RPMI8226 (cell line): ENCODE results near the gene CLSTN2.
A peak's percentile ranks its signal among the peaks of the same experiment; 100 is the strongest.

Source experiments
- DNase-seq: peaks from one replicate; pipeline ENCODE4 v3.0.0-alpha.2; 2015

Gene CLSTN2

DNA sequence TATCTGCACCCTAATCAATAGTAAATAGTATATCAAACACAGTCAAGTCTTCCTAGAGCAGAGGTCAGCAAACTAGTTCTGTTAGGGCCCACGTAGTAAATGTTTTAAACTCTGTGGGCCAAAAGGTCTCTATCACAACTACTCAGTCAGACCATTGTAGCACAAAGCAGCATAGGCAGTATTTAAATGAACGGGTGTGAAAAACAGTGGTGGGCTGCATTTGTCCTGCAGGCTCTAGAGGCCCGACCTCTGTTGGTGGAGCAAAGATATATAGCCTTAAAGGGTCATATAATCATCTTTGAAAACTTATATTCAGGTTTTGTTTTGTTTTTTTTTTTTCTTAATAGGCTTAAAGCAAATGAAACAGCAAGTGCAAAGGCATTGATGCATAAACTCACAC, 416.5 kb downstream of the CLSTN2 start:
- no peak for DNase-seq

DNA sequence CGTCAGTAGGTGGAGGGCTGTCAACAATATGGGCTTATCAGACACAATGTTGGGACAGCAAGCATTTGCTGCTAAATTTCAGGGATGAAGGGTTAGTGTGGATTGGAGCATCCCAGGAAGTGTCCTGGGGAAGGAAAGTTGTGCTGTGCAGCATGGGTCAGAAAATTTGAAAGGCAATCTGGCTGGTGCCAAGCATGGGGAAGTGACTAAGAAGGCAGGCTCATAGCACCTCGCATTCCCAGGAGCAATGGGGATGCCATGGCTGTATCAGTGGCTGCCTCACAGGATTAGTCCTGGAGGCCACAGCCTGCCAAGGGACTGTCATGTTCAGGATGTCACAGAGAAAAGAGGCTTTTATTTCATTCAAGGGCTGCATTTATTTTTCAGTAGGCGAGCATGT, 420.5 kb downstream of the CLSTN2 start:
- DNase-seq: no peak

DNA sequence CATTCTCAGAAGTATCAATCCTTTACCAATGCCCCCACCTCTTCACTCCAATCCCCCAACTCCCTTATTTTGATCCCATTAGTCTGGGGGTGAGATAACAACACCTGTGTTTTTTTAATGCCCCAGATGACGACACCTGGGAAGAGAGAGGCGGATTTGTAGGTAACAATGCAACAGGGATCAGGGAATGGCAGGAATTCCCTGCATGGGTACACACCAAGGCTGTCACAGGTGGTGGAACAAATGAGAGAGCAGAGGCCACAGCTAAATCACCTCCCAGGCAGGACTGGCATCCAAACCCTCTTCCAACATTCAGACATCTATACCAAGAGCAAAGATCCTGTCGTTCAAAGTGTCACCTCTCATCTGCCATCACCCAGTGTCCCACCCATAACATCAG, 423.7 kb downstream of the CLSTN2 start:
- DNase-seq: no peak

DNA sequence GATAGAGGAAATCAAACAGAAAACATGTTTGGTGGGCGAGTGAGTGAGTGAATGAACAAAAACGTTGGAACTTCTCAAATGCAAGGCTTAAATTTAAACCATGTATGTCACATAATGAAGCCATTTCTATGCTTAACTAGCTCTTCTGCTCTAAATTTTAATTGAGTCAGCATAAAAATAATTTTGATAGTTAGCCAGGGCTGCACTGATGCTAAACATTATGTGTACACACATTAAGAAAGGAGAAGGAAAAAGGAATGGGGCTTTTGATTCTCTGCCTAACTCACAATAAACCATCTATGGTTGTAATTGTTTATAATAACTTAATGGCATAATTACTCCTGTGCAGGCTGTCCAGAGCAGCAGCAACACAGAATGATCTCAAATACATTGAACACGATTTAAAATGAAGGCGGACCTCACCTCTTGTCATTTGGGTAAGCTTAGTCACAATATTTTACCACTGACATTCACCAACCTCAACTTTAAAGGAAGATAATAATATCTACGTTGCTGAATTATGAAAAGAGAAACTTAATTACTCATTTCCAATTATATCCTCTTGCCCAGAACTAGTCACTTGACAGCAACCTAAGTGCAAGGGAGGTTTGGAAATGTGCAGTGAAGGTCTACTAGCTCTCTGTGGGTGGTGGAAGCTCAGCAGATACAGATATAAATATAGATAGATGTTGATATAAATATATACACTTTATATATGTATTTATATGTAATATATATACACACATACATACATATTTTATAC, 424.4 kb downstream of the CLSTN2 start:
- no peak for DNase-seq

DNA sequence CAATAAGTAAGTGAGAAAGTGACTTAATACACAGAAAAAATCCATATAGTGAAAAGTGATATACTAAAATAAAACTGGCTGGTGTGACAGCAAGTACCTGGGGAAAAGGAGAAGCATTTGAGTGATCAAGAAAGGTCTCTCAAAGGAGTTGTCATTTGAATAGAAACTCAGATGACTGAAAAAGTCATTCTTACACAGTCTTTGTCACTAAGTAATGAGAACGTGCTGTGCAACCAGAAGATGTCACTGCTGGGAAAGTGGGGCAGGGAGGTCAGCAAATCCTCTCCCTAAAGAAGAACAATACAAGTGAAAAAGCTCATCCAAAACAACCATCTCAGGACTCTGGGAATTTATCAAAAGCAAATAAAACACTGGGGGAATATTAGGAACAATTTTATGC, 425.3 kb downstream of the CLSTN2 start:
- DNase-seq: no peak

DNA sequence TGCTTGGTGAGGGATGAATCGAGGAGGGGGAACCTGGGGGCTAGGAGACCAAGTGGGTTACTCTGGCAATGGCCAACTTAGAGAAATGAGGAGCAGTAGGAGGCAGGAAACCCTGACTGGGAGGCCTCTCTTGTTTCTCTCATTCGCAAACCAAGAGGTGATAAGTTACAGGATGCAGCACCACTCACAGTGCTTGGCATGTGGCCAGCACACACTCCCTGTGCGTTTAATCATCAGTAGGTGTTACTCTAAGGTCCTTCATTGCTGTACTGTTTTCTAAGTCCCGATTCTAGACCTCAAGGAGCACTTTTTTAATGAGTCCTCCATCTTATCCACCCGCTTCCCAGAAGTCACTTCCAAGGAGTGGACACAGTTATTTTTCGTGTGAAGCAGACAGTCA, 428.8 kb downstream of the CLSTN2 start:
- DNase-seq: peak; percentile 18

DNA sequence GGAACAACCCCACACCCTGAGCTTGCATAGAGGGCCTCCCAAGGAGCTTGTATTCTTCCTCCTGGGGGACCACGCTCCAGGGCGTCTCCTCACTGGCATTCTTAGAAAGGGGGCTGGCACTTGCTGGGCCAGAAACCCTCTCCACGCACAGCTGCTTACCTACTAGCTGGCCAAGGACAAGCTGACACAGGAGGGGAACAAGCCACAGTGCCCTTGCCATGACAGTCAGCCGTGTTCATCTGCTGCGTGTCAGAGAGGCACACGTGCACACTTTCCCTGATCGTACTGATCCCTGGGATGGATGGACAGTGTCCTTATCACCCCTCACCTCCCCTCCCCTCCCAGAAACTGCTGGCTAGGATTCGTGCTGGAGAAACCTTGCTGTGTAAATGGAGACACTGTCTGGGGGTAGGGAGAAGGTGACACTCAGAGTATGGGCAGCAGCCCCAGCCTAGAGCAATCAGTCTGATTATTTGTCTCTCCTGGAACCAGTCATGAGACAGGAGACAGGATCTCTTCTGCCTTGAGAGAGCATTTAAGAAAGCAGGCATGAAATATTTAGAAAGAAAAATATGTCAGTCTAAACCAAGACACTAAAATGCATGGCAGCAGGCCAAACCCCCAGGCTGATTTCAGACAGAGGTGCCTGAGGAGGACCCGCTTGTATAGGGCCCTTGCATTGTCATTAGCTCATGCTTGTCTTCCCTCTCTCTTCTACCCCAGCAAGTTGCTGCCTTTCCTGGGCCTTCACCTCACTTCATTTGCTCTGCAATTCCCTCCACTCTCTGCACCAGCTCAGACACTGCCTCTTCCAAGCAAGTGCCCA, 431.1 kb downstream of the CLSTN2 start:
- no peak for DNase-seq

DNA sequence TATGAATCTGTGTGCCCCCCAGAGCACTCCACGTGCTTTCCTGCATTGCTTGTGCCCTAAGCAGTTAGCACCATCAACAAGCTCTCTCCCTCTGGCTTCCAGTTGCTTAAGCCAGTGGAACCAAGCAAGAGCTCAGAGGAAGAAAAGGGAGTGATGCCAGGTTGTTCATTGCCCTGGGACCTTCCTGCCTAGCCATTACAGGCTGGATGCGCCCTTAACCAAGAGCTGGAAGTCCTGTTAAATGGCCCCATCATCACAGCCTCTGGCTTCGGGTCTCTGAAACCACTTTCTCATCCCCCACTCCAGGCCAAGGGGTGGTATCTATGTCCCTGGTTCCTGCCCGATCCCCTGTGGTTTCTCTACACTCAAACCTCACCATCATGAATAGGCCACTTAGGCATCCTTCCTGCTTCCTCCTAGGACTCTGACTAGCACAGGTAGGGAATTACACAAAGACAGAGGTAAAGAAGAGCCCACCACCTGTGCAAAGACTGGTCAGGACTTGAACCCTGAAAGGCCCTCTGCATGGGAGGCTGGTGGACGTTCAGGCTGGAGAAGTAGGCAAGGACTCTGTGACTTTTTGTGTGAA, 433.3 kb downstream of the CLSTN2 start:
- DNase-seq: no peak

DNA sequence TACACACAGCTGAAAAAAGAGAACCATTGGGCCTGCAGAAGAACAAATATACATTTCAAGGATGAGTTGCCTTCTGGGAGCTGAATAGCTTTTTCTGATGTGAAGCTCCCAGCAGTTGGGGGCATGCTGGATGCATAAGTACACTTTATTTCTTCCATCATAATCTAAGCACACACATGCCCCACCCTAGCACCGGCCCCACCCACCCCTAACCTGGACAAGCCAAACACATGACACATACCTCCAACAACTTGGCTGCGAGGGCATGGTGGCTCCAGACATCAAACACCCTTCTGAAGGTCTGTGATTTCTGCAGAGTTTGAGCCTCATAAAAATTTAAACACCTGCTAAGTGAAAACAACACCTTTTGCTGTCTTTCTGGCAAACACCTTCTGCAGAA, 435.7 kb downstream of the CLSTN2 start:
- no peak for DNase-seq

DNA sequence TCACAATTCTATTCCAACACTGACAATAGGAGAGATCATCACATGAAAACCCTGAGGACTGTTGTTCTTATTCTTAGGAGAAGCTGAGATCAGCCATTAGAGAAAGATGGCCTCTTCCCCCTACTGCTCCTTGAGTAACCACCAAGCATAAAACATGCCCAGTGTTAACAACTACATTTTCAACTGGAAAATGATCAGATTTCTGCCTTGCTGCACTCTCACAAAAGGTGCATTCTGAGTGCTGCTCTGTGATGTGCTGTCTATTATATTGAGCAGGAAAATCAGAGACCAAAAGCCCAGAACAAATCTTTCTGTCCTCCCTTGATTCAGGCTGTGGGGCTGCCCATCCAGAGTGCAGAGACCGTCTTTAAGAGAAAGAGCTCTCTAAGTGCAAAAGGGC, 438.2 kb downstream of the CLSTN2 start:
- DNase-seq: no peak

DNA sequence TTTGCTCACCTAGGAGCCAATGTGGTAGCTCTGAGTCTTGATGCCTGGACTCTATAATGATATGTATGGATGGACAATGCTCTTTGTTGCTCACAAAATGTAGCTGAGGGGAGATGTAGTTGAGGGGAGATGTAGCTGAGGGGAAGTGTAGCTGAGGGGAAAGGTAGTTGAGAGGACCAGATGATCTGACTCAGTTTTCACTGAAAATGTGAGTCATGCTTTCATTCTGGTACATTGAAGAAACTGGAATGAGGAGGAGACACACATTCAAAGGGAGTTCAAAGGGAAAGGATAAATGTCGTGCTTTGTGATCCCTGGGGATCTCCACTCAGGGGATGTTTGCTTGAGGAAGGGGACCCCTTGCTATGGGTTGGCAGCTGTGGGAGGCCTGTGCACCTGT, 440.0 kb downstream of the CLSTN2 start:
- no peak for DNase-seq

DNA sequence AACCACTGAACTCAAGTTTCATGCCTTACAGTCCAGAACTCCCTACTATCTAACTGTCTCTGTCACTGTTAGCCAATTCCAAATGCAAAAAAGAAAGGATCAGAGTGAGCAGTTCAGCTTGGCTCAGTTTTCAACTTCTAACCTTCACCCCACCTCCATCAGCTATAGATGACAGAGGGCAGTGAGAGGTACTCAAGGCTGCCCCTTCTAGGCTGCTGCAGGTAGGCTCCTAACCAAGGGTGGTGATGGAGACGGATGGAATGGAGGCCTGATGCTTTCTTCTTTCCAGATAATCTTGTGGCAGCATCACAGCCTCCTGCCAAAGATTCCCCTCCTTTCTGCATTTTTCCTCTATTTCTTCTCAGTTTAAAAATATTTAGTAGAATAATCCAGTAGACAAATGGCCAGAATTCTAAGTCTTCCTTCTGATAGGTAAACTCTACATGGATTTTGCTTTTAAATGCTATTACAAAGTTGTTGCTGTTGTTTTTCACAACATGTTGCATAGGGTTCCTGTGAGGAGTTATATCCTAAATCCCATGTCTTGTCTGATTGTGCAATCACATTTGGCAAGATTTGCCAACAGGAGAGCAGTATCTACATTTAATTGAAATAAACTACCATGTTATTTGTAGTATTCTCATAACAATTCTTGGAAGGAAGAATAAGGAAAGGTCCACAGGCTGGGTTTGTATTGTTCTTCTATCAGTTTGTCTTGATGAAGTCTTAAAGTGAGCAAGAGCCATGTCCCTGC, 441.3 kb downstream of the CLSTN2 start:
- no peak for DNase-seq

DNA sequence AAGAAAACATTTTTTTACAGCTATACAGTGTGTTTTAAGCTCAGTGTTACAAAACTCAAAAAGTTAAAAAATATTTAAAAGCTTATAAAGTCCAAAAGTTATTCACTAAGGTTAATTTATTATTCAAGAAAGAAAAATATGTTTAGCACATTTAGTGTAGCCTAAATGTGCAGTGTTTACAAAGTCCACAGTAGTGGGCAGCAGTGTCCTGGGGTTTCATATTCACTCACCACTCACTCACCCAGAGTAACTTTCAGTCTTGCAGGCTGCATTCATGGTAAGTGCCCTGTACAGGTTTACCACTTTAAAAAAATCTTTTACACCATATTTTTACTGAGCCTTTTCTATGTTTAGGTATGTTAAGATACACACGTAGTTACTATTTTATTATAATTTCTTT, 442.7 kb downstream of the CLSTN2 start:
- no peak for DNase-seq

DNA sequence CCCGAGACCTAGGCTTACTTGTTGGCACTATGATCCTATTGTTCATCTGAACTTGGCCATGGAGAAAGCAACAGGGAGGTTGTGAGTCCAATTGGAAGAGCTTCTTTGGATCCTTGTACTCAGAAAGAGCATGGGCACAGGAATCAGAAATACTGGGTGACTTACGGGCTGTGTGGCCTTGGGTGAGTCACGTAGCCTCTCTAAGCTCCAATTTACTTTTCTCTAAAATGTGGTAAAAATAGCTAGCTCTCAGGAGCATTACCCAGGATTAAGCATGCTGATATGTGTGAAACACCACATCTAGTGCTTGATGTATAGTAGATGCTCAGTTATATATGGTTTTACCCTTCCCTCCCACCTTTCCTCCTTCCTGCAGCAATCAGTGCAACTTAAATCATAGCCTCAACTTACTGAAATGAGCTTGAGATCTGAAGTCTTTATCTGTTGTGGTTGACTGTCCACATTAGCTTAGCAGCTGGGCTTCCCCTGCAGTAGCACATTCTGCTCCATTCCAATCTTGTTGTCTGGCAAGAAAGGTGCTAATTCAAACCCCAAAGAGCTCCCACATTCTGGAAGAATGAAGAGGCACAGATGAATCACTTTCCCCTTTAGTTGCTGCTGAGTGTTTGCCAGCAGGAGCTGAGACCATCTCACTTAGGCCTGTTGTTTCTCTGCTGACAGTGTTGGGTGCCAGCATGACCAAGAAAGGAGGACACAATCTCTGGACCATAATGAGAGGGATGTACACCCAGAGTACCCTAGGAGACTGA, 443.8 kb downstream of the CLSTN2 start:
- no peak for DNase-seq

DNA sequence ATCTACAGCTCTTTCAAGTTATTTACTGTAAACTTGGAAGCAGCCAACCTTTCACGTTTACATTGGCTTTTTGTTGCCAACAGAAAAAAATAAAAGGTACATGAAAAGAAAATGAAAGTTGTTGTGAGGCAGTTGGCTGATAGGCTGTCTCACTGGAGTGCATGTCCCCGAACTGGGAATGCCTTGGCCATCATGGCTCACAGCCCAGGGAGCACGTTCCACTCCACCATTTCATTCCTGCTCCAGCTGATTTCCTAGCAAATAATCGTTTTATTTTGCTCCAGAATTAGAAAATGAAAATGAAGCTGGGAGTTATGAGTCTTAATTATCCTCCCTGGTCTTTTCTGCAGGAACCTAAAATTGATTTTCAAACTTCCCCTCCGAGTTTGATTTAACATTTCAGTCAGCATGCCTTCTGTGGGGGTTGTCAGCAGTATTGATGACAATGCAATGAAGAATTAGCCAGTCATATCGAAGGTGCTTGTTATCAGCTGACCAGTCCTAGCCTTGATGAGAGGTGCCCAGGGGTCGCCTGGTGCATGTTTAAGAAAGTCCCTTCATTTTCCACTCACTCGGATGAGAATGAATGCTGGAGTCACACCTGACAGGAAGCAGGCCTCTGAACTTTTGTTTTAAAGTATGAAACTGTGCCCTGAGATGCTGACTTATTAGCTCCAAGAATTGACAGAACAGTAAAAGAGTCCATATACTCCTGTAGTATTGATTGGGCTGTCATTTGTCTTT, 449.2 kb downstream of the CLSTN2 start:
- no peak for DNase-seq

DNA sequence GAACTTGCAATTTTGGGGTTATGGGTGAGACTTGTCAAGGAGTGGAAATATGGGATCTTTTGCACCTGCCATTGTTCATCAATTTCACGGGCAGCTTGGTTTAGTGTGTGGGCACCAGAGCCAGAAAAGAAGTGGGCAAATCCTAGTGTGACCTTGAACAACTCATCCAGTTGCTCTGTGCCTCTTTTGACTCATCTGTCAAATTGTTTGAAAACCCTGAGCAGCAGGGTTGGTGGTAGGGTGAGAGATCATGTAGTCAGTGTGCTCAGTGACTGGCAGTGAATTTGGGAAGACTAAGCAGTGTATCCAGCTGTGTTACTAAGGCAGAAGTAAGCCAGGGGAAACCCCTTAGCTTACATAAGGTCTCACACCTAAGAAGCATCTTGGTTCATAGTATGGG, 449.9 kb downstream of the CLSTN2 start:
- DNase-seq: no peak

DNA sequence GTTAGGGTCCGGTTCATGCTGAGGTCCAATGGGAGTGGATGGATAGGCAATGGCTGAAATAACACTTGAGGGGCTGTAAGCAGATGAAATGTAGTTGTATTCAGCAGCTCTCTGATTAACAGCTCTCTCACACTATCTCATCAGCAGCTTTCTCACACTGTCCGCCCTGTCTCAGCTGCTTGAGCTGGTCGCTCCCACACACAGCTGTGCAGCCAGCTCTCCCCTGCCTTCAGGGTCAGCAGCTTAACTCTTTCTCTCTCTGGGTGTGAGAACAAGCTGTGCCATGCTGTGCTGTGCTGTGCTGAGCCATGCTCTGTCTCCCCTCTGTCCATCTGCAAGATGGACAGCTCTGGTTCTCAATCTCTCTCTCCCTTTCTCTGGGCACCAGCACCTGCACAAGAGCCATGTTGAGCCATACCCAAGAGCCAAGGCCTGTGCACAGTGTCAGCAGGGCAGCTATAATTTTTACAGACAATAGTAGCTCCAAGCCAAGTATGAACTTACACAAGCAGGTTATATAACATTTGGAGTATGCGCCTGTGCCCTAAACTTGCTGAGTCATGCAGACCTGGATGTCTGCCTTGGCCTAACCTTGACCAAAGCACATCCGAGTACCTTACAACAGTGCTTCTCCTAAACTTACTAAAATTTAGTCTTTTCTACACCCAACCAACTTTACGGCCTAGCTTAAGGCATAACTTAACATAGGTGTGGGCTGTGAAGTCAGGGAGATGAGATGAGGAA, 451.5 kb downstream of the CLSTN2 start:
- no peak for DNase-seq

DNA sequence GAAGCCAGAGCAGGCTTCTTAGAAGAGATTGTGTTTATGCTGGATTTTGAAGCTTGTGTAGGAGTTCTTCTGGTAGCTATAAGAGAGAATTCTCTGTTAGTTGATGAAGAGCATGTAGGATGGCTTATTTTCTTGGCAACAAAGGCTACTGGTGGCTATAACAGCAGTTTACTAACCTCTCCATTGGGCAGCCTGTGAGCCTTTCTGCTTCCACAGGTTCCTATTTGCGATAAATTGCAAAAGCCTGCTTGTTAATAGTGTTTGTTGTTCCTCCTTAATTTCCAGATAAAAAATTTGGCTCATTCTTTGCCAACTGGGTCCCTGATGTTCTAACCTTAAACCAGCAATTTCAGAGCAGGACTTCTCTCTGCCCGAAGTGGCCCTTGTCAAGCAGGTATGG, 452.3 kb downstream of the CLSTN2 start:
- DNase-seq: no peak

DNA sequence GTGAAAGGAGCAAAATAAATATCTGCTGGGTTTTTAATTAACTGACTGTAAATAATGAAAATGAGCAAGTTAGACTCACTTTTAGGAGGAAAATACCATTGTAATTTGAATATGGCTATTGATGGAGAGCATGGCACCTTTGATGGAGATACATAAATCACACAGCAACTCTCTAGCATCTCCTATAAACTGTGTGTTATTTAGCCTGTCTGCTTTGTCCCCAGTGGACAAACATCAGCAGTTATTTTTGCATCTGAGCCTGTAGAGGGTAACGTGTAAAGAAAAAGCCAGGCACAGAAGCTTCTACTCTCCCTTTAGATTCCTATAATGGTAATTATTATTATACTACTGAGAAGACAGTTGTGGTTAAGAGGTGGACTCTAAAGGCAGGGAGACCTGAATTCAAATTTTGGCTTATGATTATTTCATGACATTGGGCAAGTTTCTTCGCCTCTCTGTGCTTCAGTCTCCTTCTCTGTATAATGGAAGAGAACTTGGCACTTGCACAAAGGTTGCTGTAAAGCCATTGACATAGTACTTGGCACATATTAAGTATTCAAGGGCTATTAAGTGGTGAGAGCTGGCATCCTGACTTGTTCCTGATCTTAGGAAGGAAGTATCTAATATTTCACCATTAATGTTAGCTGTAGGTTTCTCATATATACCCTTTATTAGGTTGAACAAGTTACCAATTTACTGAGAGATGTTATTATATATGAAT, 453.4 kb downstream of the CLSTN2 start:
- no peak for DNase-seq

DNA sequence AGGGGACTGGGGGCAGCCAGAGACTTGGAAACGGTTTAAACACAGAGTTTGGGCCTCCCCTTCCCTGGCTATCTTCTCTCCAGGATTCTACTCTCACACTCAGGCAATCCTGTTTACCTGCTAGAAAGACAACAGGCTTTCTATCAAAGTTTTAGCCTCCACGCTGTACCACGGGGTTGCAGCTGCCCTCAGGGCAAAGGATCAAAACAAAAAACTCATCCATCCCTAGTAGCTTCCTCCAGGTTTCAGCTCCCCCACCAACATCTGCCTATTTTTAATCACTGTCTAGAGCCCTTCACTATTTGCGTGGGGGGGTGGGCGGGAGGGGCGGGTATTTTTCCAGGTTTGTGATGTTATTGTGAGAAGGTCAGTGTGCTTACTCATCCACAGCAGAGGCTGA, 456.1 kb downstream of the CLSTN2 start:
- no peak for DNase-seq
